MM.1S (cell line): ENCODE measurements around the gene ARHGEF2.

ENCODE experiments used
- DNase-seq: peaks from one replicate; pipeline ENCODE4 v3.0.0-alpha.2; 2015
- H2AFZ ChIP-seq: fragments of 300-600 bp; sonication (generic); 2 replicates; pipeline ENCODE4 v1.6.0; 2016; ENCODE audit warnings: antibody characterized with exemption, low read length
- H3F3A ChIP-seq: fragments of 300-600 bp; sonication (generic); 2 replicates; pipeline ENCODE4 v1.6.1; 2016; ENCODE audit warnings: mild to moderate bottlenecking, antibody characterized with exemption, low read length, moderate library complexity, mixed read lengths; ENCODE audit not compliant: insufficient read depth
- H3K27ac ChIP-seq: fragments of 300-600 bp; sonication (generic); 2 replicates; pipeline ENCODE4 v1.5.1; 2016; ENCODE audit warnings: mild to moderate bottlenecking, low read length
- H3K27me3 ChIP-seq: fragments of 300-600 bp; sonication (generic); replicated peaks from 2 replicates; pipeline ENCODE4 v1.6.0; 2016; ENCODE audit warnings: low read length; ENCODE audit not compliant: insufficient read depth
- H3K36me3 ChIP-seq: fragments of 300-600 bp; sonication (generic); replicated peaks from 2 replicates; pipeline ENCODE4 v1.6.1; 2016; ENCODE audit warnings: mild to moderate bottlenecking, low read length, mixed read lengths; ENCODE audit not compliant: insufficient read depth
- H3K4me1 ChIP-seq: fragments of 300-600 bp; sonication (generic); 2 replicates; pipeline ENCODE4 v1.6.1; 2016; ENCODE audit warnings: low read length, mixed read lengths
- H3K4me2 ChIP-seq: fragments of 300-600 bp; sonication (generic); 2 replicates; pipeline ENCODE4 v1.6.0; 2016; ENCODE audit warnings: low read depth, low read length
- H3K4me3 ChIP-seq: fragments of 300-600 bp; sonication (generic); 2 replicates; pipeline ENCODE4 v1.5.1; 2016; ENCODE audit warnings: low read length, mixed read lengths
- H3K79me2 ChIP-seq: fragments of 300-600 bp; sonication (generic); 2 replicates; pipeline ENCODE4 v1.6.1; 2016; ENCODE audit warnings: mixed run types, low read length, mixed read lengths
- H3K9ac ChIP-seq: fragments of 300-600 bp; sonication (generic); 2 replicates; pipeline ENCODE4 v1.6.1; 2016; ENCODE audit warnings: low read length, mixed read lengths
- H3K9me2 ChIP-seq: fragments of 300-600 bp; sonication (generic); replicated peaks from 2 replicates; pipeline ENCODE4 v1.6.1; 2016; ENCODE audit warnings: mild to moderate bottlenecking, low read length, mixed read lengths; ENCODE audit not compliant: insufficient read depth
- H3K9me3 ChIP-seq: fragments of 300-600 bp; sonication (generic); replicated peaks from 2 replicates; pipeline ENCODE4 v1.6.1; 2016; ENCODE audit warnings: mild to moderate bottlenecking, low read length, mixed read lengths; ENCODE audit not compliant: insufficient read depth
- H4K20me1 ChIP-seq: fragments of 300-600 bp; sonication (generic); 2 replicates; pipeline ENCODE4 v1.6.1; 2016; ENCODE audit warnings: mild to moderate bottlenecking, low read length, moderate library complexity, mixed read lengths; ENCODE audit not compliant: insufficient read depth
- EZH2 ChIP-seq: fragments of 300-600 bp; sonication (generic); optimal IDR thresholded peaks from 2 replicates; pipeline ENCODE3; 2017; ENCODE audit warnings: low read depth, mild to moderate bottlenecking, antibody characterized with exemption, low read length, mixed read lengths
- EZH2phosphoT487 ChIP-seq: fragments of 300-600 bp; sonication (generic); IDR thresholded peaks from 2 replicates; pipeline ENCODE4 v1.6.1; 2018; ENCODE audit warnings: antibody characterized with exemption, low read length
- TF ChIP-seq, protein P1 (sequence below): fragments of 300-600 bp; sonication (generic); IDR thresholded peaks from 2 replicates; pipeline ENCODE4 v1.5.1; 2016; ENCODE audit warnings: antibody characterized with exemption, low read length, mixed read lengths

Gene ARHGEF2

DNA sequence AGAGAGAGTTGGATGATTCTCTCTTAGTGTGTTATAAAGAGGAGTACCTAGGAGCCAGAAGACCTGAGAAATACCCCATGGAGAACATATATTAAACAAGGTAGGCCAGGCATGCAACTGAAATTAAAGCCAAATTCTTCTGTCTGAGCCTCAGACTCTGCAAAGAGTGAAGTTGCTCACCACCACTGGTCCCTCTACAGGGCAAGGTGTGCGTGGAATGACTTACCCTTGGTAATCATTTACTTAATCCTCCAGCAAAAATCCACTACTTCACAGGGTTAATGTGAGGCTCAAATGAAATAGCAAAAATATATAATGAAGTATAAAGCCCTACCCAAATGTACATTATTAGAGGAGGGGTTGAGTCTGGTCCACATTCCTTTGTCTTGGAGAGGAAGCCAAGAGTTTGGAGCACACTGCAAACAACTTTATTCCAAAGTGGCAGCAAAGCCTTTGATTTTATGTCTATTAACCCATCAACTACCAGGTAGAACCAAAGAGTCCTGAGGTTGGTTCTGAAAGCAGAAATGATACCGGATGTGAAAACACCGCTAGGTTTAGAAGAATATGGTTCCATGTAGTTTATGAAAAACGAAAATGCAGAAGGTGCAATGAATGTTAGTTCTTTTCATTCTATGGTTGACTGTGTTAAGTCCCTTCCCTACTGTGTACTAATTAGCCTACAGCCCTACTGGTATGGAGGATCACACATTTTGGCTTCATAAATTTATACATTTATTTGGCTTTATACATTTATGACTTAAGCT, 33.9 kb upstream of the ARHGEF2 start:
- Histone ChIP-seq H3K9ac (no peak overlapping the region; the same call in 1 of the 2 replicates), H2AFZ (no peak overlapping the region), H3K9me2 (no peaks in the 10 kb centered on the region), H3K4me3 (no peak overlapping the region), H3K4me2 (peak overlapping the region; percentile 48), H3K36me3 (peaks cover 21% of the 10 kb centered on the region), H3F3A (peaks cover 50% of the 10 kb centered on the region), H4K20me1 (no peaks in the 10 kb centered on the region), H3K9me3 (no peaks in the 10 kb centered on the region), H3K79me2 (peaks cover 52% of the 10 kb centered on the region), H3K4me1 (peaks cover 62% of the 10 kb centered on the region), H3K27me3 (no peaks in the 10 kb centered on the region), H3K27ac (peak overlapping the region; percentile 73)
- peak; percentile 82 for DNase-seq
- TF ChIP-seq, protein P1, sequence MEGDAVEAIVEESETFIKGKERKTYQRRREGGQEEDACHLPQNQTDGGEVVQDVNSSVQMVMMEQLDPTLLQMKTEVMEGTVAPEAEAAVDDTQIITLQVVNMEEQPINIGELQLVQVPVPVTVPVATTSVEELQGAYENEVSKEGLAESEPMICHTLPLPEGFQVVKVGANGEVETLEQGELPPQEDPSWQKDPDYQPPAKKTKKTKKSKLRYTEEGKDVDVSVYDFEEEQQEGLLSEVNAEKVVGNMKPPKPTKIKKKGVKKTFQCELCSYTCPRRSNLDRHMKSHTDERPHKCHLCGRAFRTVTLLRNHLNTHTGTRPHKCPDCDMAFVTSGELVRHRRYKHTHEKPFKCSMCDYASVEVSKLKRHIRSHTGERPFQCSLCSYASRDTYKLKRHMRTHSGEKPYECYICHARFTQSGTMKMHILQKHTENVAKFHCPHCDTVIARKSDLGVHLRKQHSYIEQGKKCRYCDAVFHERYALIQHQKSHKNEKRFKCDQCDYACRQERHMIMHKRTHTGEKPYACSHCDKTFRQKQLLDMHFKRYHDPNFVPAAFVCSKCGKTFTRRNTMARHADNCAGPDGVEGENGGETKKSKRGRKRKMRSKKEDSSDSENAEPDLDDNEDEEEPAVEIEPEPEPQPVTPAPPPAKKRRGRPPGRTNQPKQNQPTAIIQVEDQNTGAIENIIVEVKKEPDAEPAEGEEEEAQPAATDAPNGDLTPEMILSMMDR: peak; percentile 14; the same call in 1 of the 2 replicates
- TF ChIP-seq EZH2phosphoT487: no peak

DNA sequence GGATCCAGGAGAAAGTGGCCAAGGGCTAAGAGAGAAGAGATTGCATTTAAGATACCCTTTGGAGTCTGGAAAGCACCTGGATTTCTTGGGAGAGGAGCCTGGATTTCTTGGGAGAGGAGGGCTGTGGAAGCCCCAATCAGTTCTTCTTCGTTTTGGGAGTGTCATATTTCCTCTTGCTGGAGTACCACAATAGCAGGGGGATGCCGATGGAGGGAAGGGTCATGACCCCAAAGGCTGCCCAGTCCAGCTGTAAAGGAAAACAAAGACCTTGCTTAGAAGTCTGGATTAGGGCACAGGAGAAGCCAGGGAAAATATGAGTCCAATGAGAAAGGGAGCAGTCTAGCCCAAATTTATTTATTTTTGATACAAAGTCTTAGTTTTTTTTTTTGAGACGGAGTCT, 31.1 kb upstream of the ARHGEF2 start:
- H3K9me2 ChIP-seq: no peaks in the 10 kb centered on the region
- H4K20me1 ChIP-seq: no peaks in the 10 kb centered on the region
- peak overlapping the region; percentile 46 for H3K4me2 ChIP-seq
- DNase-seq: no peak
- H3K79me2 ChIP-seq: peaks cover 29% of the 10 kb centered on the region
- H2AFZ ChIP-seq: no peak overlapping the region
- no peak overlapping the region for H3K4me3 ChIP-seq
- H3F3A ChIP-seq: peaks cover 49% of the 10 kb centered on the region
- H3K27me3 ChIP-seq: no peaks in the 10 kb centered on the region
- H3K27ac ChIP-seq: peak overlapping the region; percentile 39; the same call in 1 of the 2 replicates
- H3K4me1 ChIP-seq: peaks cover 63% of the 10 kb centered on the region
- H3K36me3 ChIP-seq: peaks cover 13% of the 10 kb centered on the region
- no peak overlapping the region for H3K9ac ChIP-seq
- TF ChIP-seq EZH2 (no peak), EZH2phosphoT487 (no peak)
- TF ChIP-seq, protein P1: no peak
- H3K9me3 ChIP-seq: no peaks in the 10 kb centered on the region

DNA sequence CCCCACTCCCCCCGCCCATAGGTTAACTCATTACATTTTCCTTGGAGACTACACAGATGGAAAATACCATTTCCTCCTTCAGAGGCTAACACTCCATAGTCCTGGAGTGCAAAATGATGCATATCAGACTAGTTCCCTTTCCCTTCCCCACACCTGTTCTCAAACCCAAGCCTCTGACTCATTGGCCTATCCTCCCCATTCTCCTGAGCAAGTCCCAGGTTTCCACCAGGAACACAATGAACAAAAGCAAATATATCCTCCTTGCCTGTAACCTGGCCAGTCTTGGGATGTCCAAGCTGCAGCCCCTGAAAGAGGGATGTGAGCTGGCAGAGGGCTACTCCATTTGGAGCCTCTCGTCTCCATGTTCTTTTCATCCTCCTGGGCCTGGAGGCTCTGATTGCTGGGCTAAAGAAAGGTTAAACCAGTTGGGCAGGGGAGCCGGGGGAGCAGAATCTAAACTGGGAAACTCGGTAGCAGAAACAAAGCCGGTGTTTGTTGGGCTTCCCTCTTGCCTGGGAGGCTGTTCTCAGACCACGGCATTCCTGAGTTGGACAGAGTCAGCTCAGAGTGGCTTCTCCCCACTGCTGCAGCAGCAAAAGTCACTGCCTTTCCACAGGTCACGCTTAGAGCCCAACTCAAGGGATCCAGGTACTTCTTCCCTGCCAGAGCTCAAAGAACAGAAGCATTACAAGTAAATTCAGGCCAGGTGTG, 28.5 kb upstream of the ARHGEF2 start:
- no peak overlapping the region for H3K27ac ChIP-seq

More for the DNA sequence above, 28.5 kb upstream of the ARHGEF2 start:
- Histone ChIP-seq H3K4me2 (no peak overlapping the region), H3F3A (peaks cover 32% of the 10 kb centered on the region), H3K9me3 (no peaks in the 10 kb centered on the region), H4K20me1 (no peaks in the 10 kb centered on the region), H3K9ac (no peak overlapping the region), H3K4me1 (peaks cover 49% of the 10 kb centered on the region), H3K27me3 (no peaks in the 10 kb centered on the region), H3K9me2 (no peaks in the 10 kb centered on the region), H3K4me3 (no peak overlapping the region), H2AFZ (no peak overlapping the region), H3K36me3 (peaks cover 13% of the 10 kb centered on the region), H3K79me2 (peaks cover 24% of the 10 kb centered on the region)
- DNase-seq: no peak
- TF ChIP-seq, protein P1: no peak
- TF ChIP-seq EZH2: no peak
- TF ChIP-seq EZH2phosphoT487: no peak
